ENCODE data around the gene ST8SIA5.

GRCh38 chr18:46768166-46768921, 11.5 kb upstream of the ST8SIA5 start:
- TF ChIP-seq CTCF (IDR thresholded peaks at IDR 0.05), result no peak
- no peak for TF ChIP-seq POLR2A (IDR thresholded peaks at IDR 0.05)
- no peak for TF ChIP-seq EP300 (IDR thresholded peaks at IDR 0.05)
